HepG2 (cell line): Measurements from ENCODE around the gene ABHD2. TPM values are rescaled to one million over a fixed set of nuclear protein-coding genes. Genes with fewer than 3 reads are reported as not detected.

Experiments
- ATM ChIP-seq: fragments of 450-650 bp; IDR thresholded peaks from 2 replicates; pipeline ENCODE4 v1.7.1; 2017; ENCODE audit warnings: mild to moderate bottlenecking, borderline replicate concordance
- CEBPG ChIP-seq: IDR thresholded peaks from 2 replicates; pipeline ENCODE4 v1.6.1; 2016
- FOXA3 ChIP-seq: IDR thresholded peaks from 2 replicates; pipeline ENCODE4 v1.6.1; 2016; ENCODE audit warnings: missing genetic modification reagents, missing compliant biosample characterization
- GABPB1 ChIP-seq: IDR thresholded peaks from 2 replicates; pipeline ENCODE4 v1.6.1; 2016; ENCODE audit warnings: mild to moderate bottlenecking, missing genetic modification reagents, moderate library complexity, missing compliant biosample characterization
- GATAD2A ChIP-seq: IDR thresholded peaks from 2 replicates; pipeline ENCODE4 v1.6.1; 2016
- GMEB2 ChIP-seq: IDR thresholded peaks from 2 replicates; pipeline ENCODE4 v1.6.1; 2016; ENCODE audit warnings: missing biosample characterization, missing genetic modification reagents, low read depth
- GZF1 ChIP-seq: sonication (generic); formaldehyde crosslinking; IDR thresholded peaks from 2 replicates; pipeline ENCODE4 v1.5.1; 2020; ENCODE audit warnings: mild to moderate bottlenecking, missing genetic modification reagents
- HOXA3 ChIP-seq: sonication (generic); formaldehyde crosslinking; IDR thresholded peaks from 2 replicates; pipeline ENCODE4 v1.5.0; 2020; ENCODE audit warnings: missing genetic modification reagents
- MAX ChIP-seq: IDR thresholded peaks from 2 replicates; pipeline ENCODE4 v1.6.1; 2012; ENCODE audit warnings: inconsistent platforms
- MBD4 ChIP-seq: IDR thresholded peaks from 2 replicates; pipeline ENCODE4 v1.6.1; 2012; ENCODE audit warnings: low read length, inconsistent platforms, borderline replicate concordance
- MLXIP ChIP-seq: sonication (generic); formaldehyde crosslinking; IDR thresholded peaks from 2 replicates; pipeline ENCODE4 v1.9.0; 2021; ENCODE audit warnings: missing genetic modification reagents, borderline replicate concordance
- POGZ ChIP-seq: sonication (generic); formaldehyde crosslinking; IDR thresholded peaks from 2 replicates; pipeline ENCODE4 v1.4.0; 2020; ENCODE audit warnings: mild to moderate bottlenecking, missing genetic modification reagents
- RCOR2 ChIP-seq: IDR thresholded peaks from 2 replicates; pipeline ENCODE4 v1.6.1; 2016; ENCODE audit warnings: missing biosample characterization, missing genetic modification reagents
- XRCC5 ChIP-seq: fragments of 200-400 bp; formaldehyde crosslinking; optimal IDR thresholded peaks from 2 replicates; pipeline ENCODE3; 2017; ENCODE audit warnings: mild to moderate bottlenecking, low read length
- ZNF101 ChIP-seq: sonication (generic); formaldehyde crosslinking; IDR thresholded peaks from 2 replicates; pipeline ENCODE4 v1.4.0; 2020; ENCODE audit warnings: mild to moderate bottlenecking, low read depth, missing genetic modification reagents, borderline replicate concordance
- ZNF292 ChIP-seq: sonication (generic); formaldehyde crosslinking; IDR thresholded peaks from 2 replicates; pipeline ENCODE4 v1.8.1; 2022; ENCODE audit warnings: mild to moderate bottlenecking, low read depth, missing genetic modification reagents, borderline replicate concordance
- ZNF414 ChIP-seq: sonication (generic); formaldehyde crosslinking; IDR thresholded peaks from 2 replicates; pipeline ENCODE4 v1.5.0; 2020; ENCODE audit warnings: missing genetic modification reagents
- ZNF441 ChIP-seq: sonication (generic); formaldehyde crosslinking; IDR thresholded peaks from 2 replicates; pipeline ENCODE4 v1.7.0; 2021; ENCODE audit warnings: missing genetic modification reagents, borderline replicate concordance
- ZNF550 ChIP-seq: sonication (generic); formaldehyde crosslinking; IDR thresholded peaks from 2 replicates; pipeline ENCODE4 v1.4.0; 2020; ENCODE audit warnings: mild to moderate bottlenecking, missing genetic modification reagents, borderline replicate concordance
- ZNF589 ChIP-seq: sonication (generic); formaldehyde crosslinking; conservative IDR thresholded peaks from 2 replicates; pipeline ENCODE4 v1.8.0; 2022; ENCODE audit warnings: mild to moderate bottlenecking, moderate library complexity, missing genetic modification reagents
- ZNF710 ChIP-seq: sonication (generic); formaldehyde crosslinking; IDR thresholded peaks from 2 replicates; pipeline ENCODE4 v1.5.0; 2020; ENCODE audit warnings: mild to moderate bottlenecking, missing genetic modification reagents, borderline replicate concordance
- ZNF768 ChIP-seq: sonication (generic); formaldehyde crosslinking; IDR thresholded peaks from 2 replicates; pipeline ENCODE4 v1.4.0; 2020; ENCODE audit warnings: missing genetic modification reagents
- ZNF782 ChIP-seq: sonication (generic); formaldehyde crosslinking; IDR thresholded peaks from 2 replicates; pipeline ENCODE4 v1.4.0; 2020; ENCODE audit warnings: missing genetic modification reagents, mild to moderate bottlenecking, borderline replicate concordance
- ZNF878 ChIP-seq: sonication (generic); formaldehyde crosslinking; IDR thresholded peaks from 2 replicates; pipeline ENCODE4 v1.8.1; 2023; ENCODE audit warnings: mild to moderate bottlenecking, missing genetic modification reagents, moderate library complexity
- polyA plus RNA-seq, 8 experiments: library from polyadenylated mRNA; depleted of rRNA in 3 of 8; stranded (reverse) in 7 of 8; unstranded in 1 of 8; fragments of >200 nt; fragmentation: Illumina TruSeq in 4 of 8; extraction: Trizol in 4 of 8; gene quantifications; 2 replicates each; pipeline versions ENCODE4 v1.2.1 to v1.2.3, GENCODE V29; 2011 to 2016; ENCODE audit warnings: low read depth in 4 of 8, missing spikeins in 1 of 8, mixed read lengths in 1 of 8; ENCODE audit not compliant: insufficient read depth in 1 of 8
- total RNA-seq, 5 experiments: library from RNA; depleted of rRNA; stranded (reverse); fragments of >200 nt; fragmentation: Illumina TruSeq; extraction: Trizol; gene quantifications; 2 replicates each; pipeline ENCODE4 v1.2.3, GENCODE V29; 2016; ENCODE audit warnings: low read depth in 1 of 5

The ABHD2 gene
- total and polyA plus RNA-seq, 2 of the 13 experiments (the other 11 are each of a cell fraction or from before 2014, with no cell fraction given): 14.8 to 22.4 TPM

GRCh38 chr15:89112341-89112971, 24.2 kb downstream of the ABHD2 start (continued):
- TF ChIP-seq MBD4: no peak
- no peak for TF ChIP-seq ZNF782 (CRISPR knock-in tag)
- peak; percentile 64; the same call in 1 of the 2 replicates for TF ChIP-seq HOXA3
- no peak for TF ChIP-seq ZNF768 (CRISPR knock-in tag)
- TF ChIP-seq ZNF878 (CRISPR knock-in tag): peak; percentile 55; the same call in 1 of the 2 replicates
- TF ChIP-seq FOXA3 (CRISPR knock-in tag): peak; percentile 25; the same call in 1 of the 2 replicates
- no peak for TF ChIP-seq MLXIP (CRISPR knock-in tag)
- 0 out of 2 replicates have a peak, but pooled peaks have one; percentile 10 for TF ChIP-seq ZNF414 (CRISPR knock-in tag)
- TF ChIP-seq XRCC5: peak; percentile 37
- 0 out of 2 replicates have a peak, but pooled peaks have one; percentile 26 for TF ChIP-seq CEBPG
- peak; percentile 79 for TF ChIP-seq GATAD2A (CRISPR knock-in tag)
- TF ChIP-seq ATM: no peak
- TF ChIP-seq ZNF550 (CRISPR knock-in tag): no peak
- TF ChIP-seq RCOR2: 0 out of 2 replicates have a peak, but pooled peaks have one; percentile 13
- 0 out of 2 replicates have a peak, but pooled peaks have one; percentile 26 for TF ChIP-seq MAX
- TF ChIP-seq POGZ (CRISPR knock-in tag): peak; percentile 45; the same call in 1 of the 2 replicates
- no peak for TF ChIP-seq ZNF101 (CRISPR knock-in tag)
- 0 out of 2 replicates have a peak, but pooled peaks have one; percentile 11 for TF ChIP-seq ZNF441
- TF ChIP-seq GABPB1 (CRISPR knock-in tag): no peak
- no peak for TF ChIP-seq ZNF710 (CRISPR knock-in tag)
- TF ChIP-seq ZNF292: no peak
- no peak for TF ChIP-seq ZNF589 (CRISPR knock-in tag)
- TF ChIP-seq GMEB2 (CRISPR knock-in tag): no peak
- TF ChIP-seq GZF1: no peak
